Stimulated activated CD4-positive, alpha-beta T cell treated with anti-CD3 and anti-CD28 coated beads, Interleukin-1b, Interleukin-23, amount 100 ng/mL, for 24 hours (primary cell): ENCODE results near the gene DYNC2H1.

Source experiments
- DNase-seq, 4 experiments: peaks; one replicate each; pipeline ENCODE4 v3.0.0-alpha.2; 2020; ENCODE audit warnings: low read depth in 4 of 4, low spot score in 1 of 4

The DYNC2H1 gene

DNA sequence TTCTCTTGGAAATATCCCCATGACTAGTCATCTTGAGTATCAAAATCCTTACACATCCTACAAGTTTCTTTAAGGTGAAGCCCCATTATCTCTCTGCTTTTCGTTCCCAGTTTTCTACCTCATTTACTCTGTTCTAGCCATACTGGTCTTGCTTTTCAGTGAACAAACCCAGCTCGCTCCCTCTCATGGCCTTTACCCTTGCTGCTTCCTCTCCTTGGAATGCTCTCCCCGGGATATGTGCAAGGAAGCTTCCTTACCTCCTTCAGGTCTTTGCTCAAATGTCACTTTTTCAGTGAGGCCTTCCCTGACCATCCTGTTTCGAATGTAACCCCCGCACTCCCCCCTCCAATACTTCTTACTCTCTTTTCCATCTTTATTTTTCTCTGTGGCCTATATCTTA, 331.8 kb downstream of the DYNC2H1 start:
- DNase-seq, result no peak

DNA sequence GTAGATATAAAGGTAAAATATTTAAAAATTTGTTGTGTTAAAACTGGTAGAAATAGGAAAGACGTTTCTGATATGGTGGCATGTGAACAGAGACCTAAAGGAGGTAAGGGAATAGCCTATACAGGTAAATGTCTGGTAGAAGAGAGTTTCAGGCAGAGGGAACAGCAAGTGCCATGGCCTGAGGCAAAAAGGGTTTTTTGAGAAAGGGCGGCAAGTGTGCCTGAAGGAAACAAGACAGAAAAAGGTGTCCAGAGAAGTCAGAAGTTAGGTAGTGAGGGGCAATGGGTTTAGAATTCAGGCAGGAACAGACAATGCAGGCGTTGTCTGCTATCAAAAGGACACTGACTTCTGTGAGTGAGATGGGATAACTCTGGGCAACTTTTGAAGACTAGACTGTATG, 339.7 kb downstream of the DYNC2H1 start:
- no peak for DNase-seq

DNA sequence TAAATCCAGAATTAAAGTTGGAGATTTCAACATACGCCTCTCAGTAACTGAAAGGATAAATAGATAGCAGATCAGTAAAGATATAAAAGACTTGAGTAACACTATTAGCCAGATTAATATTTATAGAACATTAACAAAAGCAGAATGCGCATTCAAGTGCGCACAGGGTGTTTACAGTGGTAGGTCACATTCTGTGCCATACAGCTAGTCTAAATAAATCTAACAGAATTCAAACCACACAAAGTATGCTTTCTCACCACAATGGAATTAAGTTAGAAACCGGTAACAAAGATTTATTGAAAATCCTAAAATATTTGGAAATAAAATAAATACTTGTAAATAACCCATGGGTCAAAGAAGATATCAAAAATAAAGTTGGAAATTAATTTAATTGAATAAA, 341.0 kb downstream of the DYNC2H1 start:
- no peak for DNase-seq

DNA sequence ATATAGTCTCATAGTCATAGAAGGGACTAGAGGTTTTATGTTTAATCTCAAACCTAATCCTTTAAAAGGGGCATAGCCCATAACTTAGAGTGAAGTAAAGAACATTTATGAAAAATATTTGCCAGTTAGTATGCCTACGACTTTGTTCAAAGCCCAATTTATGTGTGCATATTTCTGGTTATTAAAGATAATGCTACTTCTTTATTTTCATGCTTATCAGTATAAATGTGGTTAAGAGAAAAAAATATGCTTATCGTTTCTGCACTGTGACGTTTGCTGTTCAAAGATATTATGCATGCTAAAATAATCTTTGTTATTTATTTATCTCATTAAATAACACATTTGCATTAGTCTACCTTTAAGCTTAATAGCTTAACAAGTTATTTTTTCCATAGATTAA, 343.9 kb downstream of the DYNC2H1 start:
- no peak for DNase-seq

DNA sequence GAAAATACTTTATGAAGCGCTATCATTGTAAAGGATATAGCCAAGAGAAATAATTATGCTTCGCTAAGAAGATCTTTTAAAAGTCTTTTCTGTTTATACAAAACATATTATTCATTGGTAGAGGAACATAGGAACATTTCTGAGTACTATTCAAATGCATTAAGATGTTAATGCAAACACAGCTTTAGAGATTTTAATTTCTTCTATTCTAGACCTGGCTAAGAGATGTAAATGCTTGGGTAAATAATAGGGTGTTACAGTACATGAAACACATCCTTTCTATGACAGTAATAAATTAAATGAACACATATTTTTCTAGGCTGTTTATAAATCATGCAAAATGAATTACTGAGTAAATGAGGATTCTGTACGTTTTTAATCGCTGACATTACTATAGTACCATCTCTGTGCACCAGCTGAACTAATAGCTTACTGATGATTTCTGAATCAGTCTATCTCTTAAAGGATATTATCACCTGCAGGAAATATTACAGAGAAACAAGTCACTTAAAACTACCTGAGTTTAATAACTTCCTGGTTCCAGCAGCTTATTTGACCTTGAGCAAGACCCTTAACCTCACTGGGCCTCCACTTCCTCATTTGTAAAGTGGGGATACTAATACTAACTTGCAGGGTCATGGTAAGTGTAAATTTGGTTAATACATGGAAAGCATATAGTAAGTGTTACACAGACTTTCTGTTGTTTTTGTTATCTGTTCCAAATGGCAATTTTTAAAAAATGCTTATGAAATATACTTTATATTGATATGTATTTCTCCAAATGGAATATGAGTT, 344.9 kb downstream of the DYNC2H1 start:
- no peak for DNase-seq

DNA sequence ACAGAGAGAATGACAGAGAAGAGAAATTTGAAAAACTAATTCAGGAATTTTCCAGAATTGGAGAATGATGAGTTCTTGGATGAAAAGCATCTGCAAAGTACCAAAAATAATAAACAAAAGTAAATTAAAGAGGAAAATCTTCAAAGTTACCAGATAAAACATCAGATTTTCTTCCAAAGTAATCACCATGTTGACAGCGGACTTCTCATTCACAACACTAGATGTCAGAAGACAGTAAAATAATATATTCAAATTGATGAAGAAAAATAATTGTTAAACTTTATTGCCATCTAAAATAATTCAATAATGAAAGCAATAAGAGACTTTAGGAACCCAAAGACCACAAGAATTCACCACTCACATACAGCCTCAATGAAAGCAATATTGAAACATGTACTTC, 355.2 kb downstream of the DYNC2H1 start:
- no peak for DNase-seq

DNA sequence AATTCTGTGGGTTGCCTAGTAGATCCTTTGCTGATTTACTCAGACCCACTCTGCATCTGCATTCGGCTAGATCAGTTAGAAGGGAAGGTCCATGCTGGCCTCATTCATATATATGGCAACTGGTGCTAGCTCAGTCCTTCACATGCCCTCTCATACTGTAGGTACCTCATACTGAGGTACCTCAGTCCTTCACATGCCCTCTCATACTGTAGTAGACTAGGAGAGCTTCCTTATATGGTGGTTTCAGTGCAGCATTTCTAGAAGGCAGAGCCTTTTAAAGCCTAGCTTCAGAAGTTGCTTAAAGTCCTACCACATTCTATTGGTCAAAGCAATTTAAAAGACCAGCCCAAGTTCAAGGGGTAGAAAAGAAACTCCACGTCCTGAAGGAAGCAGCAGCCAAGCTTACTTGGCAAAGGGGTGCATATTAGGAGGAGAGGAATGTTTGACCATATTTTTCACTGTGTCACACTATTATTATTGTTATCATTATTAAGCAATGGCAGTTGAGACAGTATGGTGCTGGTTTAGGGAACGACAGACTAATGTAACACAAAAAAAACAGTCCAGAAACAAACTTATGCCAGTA, 356.4 kb downstream of the DYNC2H1 start:
- DNase-seq, result no peak

DNA sequence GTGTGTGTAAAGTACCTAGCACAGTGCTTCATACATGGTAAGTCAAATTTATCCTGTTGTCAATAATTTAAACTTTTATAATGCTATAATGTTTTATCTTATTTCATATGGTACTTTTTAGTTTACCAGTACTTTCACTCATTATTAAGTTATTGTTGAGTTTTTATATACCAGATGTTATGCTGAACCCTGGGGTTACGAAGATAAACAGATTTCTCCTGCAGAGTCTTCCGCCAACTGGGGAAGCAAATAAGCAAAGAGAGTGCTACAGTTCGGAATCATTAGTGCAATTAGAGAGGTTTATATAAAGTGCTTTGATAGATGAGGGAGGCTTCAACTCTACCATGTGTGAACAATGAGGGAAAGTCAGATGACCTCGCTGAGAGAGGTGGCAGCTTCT, 362.3 kb downstream of the DYNC2H1 start:
- DNase-seq, result no peak

DNA sequence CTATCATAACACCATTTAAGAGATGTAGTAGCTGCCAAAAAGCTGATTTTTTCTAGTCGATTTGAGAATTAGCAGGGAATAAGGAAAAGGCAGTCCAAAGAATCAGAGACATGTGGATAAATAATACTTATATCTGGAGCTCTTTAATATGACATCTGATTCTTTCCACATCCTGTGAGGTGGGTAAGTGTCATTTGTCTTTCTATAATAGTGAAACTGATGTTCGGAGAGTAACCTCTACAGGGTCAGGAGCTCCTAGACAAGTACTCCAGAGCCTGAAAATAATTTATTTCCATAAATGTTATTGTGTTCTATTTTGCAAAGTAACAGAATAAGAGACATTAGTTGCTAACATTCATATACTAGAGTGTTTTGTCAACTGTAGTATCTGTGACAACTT, 367.6 kb downstream of the DYNC2H1 start:
- no peak for DNase-seq

DNA sequence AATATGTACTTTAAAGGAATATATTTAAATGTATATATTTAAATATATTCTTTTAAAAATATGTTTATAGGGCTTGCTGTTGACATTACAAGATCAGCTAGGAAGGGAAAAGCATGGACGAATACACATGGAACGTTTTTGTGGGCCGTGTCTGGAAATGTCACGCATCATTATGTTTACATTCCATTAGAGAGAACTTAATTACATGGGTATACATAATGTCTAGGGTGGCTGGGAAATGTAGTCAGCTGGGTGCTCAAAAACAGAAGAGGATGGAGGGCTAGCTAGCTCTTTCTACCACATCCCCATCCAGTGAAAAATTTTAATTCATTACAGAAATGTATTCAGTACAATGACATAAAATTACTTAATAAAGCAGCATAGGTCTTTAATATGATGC, 371.2 kb downstream of the DYNC2H1 start:
- no peak for DNase-seq

DNA sequence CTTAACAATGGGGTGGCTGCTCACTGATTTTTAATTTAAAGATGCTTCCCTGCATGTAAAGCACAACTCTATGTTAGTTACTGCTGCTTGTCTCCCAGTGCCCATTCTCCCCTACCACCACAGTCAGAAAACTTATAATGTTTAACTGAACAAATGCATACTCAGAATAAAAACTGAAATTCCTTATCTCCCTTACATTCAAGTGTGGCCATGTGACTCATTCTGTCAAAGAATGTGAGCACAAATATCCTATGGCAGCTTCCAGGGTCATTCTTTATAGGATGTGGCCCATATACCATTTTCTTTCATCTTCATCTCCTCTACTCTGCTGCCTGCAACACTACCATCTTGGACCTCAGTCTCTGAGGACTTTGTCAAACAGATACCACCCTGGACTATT, 374.8 kb downstream of the DYNC2H1 start:
- no peak for DNase-seq

DNA sequence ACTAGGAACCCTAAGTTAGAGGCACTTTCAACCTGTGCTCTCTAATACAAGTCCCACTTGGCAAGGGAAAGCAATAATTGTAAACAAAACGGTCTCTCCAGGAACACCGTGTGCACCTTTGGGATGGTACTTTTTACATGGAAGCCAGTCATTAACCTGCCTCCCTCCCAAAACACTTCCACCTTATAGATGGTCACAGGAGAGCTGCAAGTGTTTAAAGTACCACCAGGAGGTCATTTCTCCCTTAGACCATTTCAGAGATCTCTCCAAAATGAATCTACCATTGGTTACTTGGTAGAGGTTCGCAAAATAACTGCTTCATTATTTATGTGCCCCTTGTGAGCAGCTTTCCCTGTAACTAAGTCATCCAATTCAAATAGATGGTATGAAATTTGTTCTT, 375.3 kb downstream of the DYNC2H1 start:
- DNase-seq, result no peak

DNA sequence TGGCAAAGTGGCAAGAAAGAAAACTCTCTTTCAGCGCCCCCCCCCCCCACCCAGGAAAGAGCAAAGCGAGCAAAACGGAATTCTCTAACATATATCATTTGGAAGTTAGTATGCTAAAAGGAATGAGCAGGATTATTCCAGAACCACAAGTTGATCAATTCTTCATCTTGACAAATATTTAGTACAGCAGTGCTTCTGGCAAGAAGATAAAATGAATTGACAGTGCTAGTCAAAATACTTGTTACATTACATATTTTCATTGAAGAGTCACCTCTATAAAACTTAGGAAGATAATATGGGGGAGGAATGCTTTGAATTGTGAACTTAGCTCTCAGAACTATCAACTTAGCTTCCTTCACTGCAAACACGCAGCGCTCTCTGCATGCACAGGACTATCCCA, 377.4 kb downstream of the DYNC2H1 start:
- DNase-seq, result no peak

DNA sequence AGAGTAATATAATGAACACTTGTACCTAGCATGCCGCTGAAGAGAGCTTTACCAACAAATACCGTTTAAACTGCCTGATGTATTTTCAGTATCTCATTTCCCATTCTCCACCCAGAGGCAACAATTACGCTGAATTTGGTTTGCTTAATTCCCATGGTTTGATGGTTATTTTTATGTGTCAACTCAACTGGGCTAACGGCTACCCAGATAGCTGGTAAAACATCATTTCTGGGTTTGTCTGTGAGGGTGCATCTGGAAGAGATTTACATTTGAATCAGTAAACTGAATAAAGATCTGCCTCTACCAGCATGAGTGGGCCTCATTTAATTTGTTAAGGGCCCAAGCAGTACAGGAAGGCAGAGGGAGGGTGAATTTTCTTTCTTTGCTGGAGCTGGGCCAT, 377.9 kb downstream of the DYNC2H1 start:
- DNase-seq, result no peak

DNA sequence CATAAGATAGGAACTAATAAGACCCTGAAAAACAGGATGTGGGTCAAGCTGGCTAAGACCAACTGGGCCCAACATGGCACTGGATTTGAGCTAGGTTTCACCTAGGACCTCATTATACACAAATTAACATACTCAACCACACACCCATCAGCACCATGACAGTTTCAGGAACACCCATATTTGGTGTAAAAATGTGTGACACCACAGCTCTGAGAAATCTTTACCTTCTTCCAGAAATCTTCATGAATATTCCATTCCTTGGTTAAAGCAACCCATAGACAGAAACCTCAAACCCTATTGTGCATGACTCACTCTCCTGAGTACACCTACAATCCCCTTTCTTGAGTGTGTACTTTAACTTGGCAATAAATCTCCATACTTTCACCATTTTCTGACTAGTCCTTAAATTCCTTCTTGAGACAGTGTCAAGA, 378.8 kb downstream of the DYNC2H1 start:
- no peak for DNase-seq

DNA sequence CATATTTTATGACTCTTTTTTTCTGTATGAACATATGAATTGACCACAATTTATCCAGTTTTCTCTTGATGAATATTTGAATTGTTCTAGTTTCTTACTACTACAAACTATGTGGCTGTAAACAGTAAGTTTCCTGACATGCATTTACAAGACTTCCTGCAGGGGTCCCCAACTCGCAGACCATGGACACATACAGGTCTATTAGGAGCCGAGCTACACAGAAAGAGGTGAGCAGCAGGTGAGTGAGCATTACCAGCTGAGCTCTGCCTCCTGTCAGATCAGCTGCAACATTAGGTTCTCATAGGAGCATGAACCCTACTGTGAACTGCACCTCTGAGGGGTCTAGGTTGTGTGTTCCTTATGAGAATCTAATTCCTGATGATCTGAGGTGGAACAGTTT, 379.4 kb downstream of the DYNC2H1 start:
- DNase-seq, result no peak

DNA sequence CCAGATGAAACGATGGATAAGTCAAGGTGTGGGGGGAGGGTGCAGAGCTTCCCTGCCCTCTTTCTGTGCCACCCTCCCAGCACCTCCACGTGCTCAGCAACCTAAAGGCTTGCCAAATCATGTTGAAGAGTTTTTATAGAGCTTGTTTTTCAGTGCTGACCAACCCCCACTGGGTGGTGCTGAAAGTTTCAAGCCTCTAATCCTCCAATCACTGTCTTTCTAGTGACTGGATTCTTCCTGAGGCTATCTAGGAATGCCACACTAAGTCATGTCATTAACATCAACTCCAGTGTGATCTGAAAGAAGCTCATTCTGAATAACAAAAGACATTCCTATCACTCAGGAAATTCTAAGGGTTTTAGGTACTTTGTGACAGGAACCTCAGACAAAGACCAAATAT, 382.6 kb downstream of the DYNC2H1 start:
- DNase-seq, result no peak

DNA sequence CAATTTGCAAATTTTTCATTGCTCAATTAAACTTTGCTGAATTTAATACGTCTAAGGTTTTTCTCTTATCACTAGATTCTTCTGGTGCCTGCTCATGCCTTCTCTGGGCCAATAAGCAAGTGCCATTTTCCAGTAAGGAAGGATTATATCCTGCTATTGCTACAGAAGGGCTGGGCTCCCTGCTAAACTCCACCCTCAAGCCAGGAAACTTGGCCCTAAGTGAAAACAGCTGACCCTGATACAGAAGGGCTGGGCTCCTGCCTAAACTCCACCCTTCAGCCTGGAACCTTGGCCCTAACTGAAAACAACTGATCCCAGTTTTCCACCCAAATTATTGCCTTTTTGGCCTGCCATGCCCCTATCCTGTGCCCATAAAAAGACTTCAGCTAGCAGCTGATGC, 385.3 kb downstream of the DYNC2H1 start:
- DNase-seq, result no peak

DNA sequence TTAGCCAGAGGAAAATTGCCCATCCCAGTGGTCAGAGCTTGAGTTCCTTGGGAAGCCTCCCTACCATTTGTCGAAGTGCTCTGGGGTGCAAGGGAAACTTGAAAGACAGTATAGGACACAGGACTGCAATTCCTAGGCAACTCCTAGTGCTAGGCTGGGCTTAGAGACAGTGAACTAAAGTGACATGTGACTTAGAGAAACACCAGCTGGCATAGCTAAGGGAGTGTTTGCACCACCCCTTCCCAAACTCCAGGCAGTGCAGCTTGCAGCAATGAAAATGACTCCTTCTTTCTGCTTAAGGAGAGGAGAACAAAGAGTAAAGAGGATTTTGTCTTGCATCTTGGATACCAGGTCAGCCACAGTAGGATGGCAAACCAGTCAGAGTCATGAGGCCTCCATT, 388.0 kb downstream of the DYNC2H1 start:
- no peak for DNase-seq

DNA sequence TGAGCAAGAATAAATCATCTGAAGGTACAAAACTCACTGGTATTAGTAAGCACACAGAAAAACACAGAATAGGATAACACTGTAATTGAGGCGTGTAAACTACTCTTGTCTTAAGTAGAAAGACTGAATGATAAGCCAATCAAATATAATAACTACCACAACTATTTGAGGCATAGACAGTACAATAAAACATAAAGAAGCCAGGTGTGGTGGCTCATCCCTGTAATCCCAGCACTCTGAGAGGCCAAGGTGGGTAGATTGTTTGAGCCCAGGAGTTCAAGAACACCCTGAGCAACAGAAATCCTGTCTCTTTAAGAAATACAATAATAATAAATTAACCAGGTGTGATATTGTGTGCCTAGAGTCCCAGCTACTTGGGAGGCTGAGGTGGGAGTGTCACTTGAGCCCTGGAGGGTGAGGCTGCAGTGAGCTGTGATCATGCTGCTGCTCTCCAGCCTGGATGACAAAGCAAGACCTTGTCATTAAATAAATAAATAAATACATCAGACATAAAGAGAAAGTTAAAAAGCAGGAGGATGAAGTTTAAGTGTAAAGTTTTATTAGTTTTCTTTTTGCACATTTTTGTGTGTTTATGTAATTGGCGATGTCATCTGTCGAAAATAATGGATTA, 390.6 kb downstream of the DYNC2H1 start:
- no peak for DNase-seq

DNA sequence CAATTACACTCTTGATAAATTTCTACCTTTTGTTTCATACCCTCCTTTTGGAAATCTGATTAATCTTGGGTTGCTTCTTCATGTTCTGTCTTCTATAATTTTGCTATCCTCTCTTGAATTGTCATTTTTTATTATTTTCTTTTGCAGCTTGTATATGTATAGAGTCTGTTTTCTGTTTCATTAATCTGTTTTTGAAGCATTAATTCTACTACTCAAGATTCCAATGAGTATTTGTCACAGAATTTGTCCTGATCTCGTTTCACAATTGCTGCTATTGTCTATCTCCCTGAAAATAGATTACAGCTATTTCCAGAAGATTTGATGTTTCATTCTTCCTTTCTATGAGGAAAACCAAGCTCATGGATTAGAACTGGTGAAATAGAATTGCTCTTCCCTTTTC, 406.1 kb downstream of the DYNC2H1 start:
- DNase-seq, result no peak

DNA sequence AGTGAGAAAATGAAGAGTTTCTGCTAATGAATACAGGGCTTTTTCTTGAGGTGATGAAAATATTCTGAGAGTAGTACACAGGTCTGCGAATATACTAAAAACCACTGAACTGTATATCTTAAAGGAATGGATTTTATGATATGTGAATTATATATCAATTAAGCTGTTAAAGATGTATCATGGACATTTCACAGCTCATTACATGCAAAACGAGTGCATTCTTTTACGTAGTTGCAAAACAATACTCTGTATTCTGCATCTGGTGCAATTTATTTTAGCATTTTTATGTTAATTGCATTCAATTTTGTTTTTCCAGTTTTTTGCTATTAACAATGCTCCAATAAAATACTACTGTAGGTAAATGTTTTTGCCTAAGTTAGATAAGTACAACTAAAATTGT, 411.6 kb downstream of the DYNC2H1 start:
- DNase-seq, result no peak

DNA sequence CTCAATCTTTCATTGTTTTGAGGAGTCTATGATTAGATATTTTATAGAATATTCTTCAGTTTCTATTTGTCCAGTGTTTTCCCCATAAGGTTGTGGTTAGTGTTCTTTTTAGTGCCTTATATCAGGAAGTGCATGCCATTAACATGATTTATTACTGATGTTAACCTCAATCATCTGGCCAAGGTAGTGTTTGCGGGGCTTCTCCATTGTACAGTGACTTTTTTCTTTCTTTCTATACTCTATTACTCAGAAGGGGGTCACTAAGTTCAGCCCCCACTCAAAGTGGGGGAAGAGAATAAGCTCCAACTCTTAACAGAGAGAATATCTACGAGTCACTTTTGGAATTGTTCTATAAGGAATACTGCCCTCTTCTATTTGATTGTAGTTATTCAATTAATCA, 415.8 kb downstream of the DYNC2H1 start:
- DNase-seq, result no peak
